HG03045 (cell line): Measurements from ENCODE around the gene TMEM231.
"Not testable (repeated sequence)": the region's sequence is repeated elsewhere in the genome, so short reads cannot be mapped to it uniquely, and the experiment has no call there.

ENCODE experiments used
- ATAC-seq: cut with Tn5 transposase; IDR thresholded peaks from one replicate; pipeline ENCODE4 v1.9.1; 2021; ENCODE audit warnings: mild to moderate bottlenecking, moderate library complexity; ENCODE audit not compliant: unreplicated experiment

TMEM231 gene

GRCh38 chr16:75534560-75535205 is 21.4 kb downstream of the TMEM231 start:
- no peak for ATAC-seq

GRCh38 chr16:75532791-75533190 is 23.3 kb downstream of the TMEM231 start:
- ATAC-seq = no peak

GRCh38 chr16:75532142-75532765 is 23.8 kb downstream of the TMEM231 start:
- ATAC-seq = no peak

GRCh38 chr16:75529959-75530358 is 26.1 kb downstream of the TMEM231 start:
- ATAC-seq = no peak

GRCh38 chr16:75529056-75529905 is 26.8 kb downstream of the TMEM231 start:
- no peak for ATAC-seq

GRCh38 chr16:75527825-75528299 is 28.2 kb downstream of the TMEM231 start:
- no peak for ATAC-seq

GRCh38 chr16:75526032-75526790 is 29.8 kb downstream of the TMEM231 start:
- ATAC-seq = no peak

GRCh38 chr16:75519175-75519574 is 36.9 kb downstream of the TMEM231 start:
- ATAC-seq = no peak

GRCh38 chr16:75516189-75516966 is 39.7 kb downstream of the TMEM231 start:
- ATAC-seq = not testable (repeated sequence)

- ATAC-seq = no peak
Observed at GRCh38 chr16:75514296-75514695, 41.8 kb downstream of the TMEM231 start.

- ATAC-seq = no peak
Observed at GRCh38 chr16:75506574-75506973, 49.5 kb downstream of the TMEM231 start.

- ATAC-seq = no peak
Observed at GRCh38 chr16:75506107-75506506, 49.9 kb downstream of the TMEM231 start.

- ATAC-seq = no peak
Observed at GRCh38 chr16:75503801-75504200, 52.3 kb downstream of the TMEM231 start.

- no peak for ATAC-seq
Observed at GRCh38 chr16:75502916-75503605, 53.0 kb downstream of the TMEM231 start.

GRCh38 chr16:75501820-75502219 is 54.2 kb downstream of the TMEM231 start:
- ATAC-seq = not testable (repeated sequence)

GRCh38 chr16:75501359-75501758 is 54.7 kb downstream of the TMEM231 start:
- no peak for ATAC-seq

GRCh38 chr16:75498605-75499322 is 57.3 kb downstream of the TMEM231 start:
- ATAC-seq = not testable (repeated sequence)

GRCh38 chr16:75497558-75497957 is 58.5 kb downstream of the TMEM231 start:
- no peak for ATAC-seq
